Measurements from ENCODE around the gene COL4A2.

COL4A2 gene

DNA sequence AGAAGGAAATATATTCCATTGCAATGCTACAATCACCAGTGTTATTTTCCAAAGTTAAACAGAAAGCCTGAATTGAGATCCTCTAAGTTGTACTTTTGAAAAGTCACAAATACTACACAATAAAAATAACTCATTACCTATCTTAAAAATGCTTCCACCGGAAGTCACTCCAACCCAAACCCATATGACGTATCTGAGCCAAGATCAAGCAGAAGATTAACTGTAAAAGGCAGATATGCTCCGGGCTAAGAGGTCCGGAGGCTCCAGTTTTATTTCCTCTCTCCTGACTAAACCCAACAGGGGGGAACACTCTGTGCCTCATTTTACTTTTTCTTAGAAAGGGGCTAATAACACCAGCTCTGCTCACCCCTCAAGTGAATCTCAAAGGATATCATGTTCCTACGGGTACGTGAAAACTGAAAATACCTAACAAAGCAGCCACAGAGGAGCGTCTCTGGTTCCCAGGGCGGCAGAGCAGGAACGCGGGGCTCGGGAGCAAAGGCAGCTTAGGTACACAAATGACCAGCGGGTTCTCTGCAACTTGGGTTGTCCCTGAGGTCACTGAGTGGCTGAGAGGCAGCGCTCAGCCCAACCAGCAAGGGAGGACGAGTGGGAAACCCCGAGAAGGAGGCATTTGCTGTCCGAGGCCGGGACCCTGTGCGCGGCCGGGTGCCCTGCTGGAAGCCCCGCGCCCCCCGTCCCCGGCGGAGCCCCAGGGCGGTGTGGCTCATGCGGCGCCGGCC lies 253.7 kb downstream of the COL4A2 start:
- no peak for DNase-seq (ENCODE audit: low spot score)

DNA sequence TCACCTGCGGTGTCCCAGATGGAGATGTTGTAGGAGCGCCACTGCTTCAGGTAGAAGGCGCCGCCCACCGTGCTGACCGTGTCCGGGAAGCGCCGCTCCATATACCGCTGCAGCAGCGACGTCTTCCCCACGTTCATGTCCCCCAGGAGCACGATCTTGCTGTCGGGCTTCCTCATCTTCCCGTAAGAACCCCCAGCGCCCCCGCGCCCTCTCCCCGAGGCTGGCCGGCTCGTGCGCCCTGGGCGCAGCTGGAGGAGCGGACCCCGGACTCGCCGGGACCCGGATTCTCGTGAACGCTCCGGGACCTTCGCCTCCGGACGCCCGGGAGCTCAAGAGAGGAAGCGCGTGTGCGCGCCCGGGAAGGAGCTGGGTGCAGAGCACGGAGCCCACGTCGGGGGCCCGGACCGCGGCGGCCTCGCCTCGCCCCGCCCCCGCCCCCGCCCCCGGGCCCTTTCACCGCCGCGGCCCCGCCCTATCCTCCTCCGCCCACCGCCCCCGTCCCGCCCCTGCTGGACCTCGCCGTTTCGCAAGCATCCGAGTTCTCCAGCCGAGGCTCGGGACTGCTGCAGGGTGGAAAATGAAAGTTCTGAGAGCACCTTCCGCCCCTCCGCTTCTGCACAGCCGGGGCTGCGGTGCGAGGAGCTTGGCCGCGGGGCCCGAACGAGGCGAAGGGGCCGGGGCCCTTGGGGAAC lies 254.4 kb downstream of the COL4A2 start, which contains the start of gene RAB20:
TSS of gene RAB20 (minus strand) at position 379 of the 692 bp plus-strand sequence. CDS start at position 176, 203 bp downstream.
- peak; percentile 64 for DNase-seq (ENCODE audit: low spot score)

DNA sequence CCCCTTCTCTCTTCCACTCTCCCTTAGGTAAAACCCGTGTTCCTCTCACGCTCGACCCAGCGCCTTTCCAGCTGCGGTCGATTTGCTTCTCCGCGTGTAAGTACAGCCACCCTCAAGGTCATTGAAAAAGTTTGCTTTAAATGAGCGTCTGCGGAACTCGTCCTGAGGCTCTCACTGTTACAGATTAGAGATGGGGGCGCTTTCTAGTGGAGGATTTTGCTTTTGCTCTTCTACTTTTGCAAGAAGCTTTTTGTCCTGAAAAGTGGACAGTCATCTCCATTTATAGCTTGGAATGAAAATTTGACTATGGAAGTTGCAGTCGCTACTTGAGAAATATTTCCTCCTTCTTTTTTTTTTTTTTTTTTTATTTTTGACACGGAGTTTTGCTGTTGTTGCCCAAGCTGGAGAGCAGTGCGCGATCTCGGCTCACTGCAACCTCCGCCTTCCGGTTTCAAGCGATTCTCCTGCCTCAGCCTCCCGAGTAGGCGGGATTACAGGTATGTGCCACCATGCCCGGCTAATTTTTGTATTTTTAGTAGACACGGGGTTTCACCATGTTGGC lies 255.0 kb downstream of the COL4A2 start:
- DNase-seq (ENCODE audit: low spot score), result no peak
